Neural cell (in vitro differentiated cells): ENCODE results near the gene POLRMT. TPM values are rescaled to one million over a fixed set of nuclear protein-coding genes. Genes with fewer than 3 reads are reported as not detected.

Experiments used
- H2AFZ ChIP-seq: fragments of 200-600, 300-800 bp; sonication (generic), shearing (Covaris generic); 2 replicates; pipeline ENCODE4 v1.6.0; 2014; ENCODE audit warnings: low read depth, mild to moderate bottlenecking, antibody characterized with exemption, low read length, moderate library complexity
- H3F3A ChIP-seq: fragments of 200-600 bp; shearing (Covaris generic); 2 replicates; pipeline ENCODE4 v1.6.1; 2016; ENCODE audit warnings: mild to moderate bottlenecking, moderate library complexity, mixed read lengths, antibody characterized with exemption, low read length; ENCODE audit not compliant: insufficient read depth, poor library complexity, severe bottlenecking
- H3K27ac ChIP-seq: fragments of 200-600, 300-800 bp; sonication (generic), shearing (Covaris generic); 2 replicates; pipeline ENCODE4 v1.5.1; 2014; ENCODE audit warnings: mild to moderate bottlenecking, low read length, moderate library complexity
- H3K27me3 ChIP-seq: fragments of 300-800, 200-600 bp; sonication (generic), shearing (Covaris generic); 2 replicates; pipeline ENCODE4 v1.6.0; 2014; ENCODE audit warnings: mild to moderate bottlenecking, low read depth, low read length, moderate library complexity; ENCODE audit not compliant: insufficient read depth
- H3K36me3 ChIP-seq: fragments of 300-800, 200-600 bp; sonication (generic), shearing (Covaris generic); 2 replicates; pipeline ENCODE4 v1.5.1; 2014; ENCODE audit warnings: mild to moderate bottlenecking, antibody characterized with exemption, low read length, moderate library complexity; ENCODE audit not compliant: insufficient read depth
- H3K4me2 ChIP-seq: fragments of 300-800, 200-600 bp; sonication (generic), shearing (Covaris generic); 2 replicates; pipeline ENCODE4 v1.6.0; 2014; ENCODE audit warnings: mild to moderate bottlenecking, low read length
- H3K4me3 ChIP-seq: fragments of 300-800, 200-600 bp; sonication (generic), shearing (Covaris generic); 2 replicates; pipeline ENCODE4 v1.5.1; 2014; ENCODE audit warnings: mild to moderate bottlenecking, low read length, moderate library complexity
- H3K79me2 ChIP-seq: fragments of 200-600 bp; shearing (Covaris generic); replicated peaks from 2 replicates; pipeline ENCODE4 v1.6.0; 2014; ENCODE audit warnings: mild to moderate bottlenecking, low read length, moderate library complexity; ENCODE audit not compliant: insufficient read depth
- H3K9ac ChIP-seq: fragments of 300-800, 200-600 bp; sonication (generic), shearing (Covaris generic); 2 replicates; pipeline ENCODE4 v1.6.1; 2016; ENCODE audit warnings: mild to moderate bottlenecking, low read length, mixed read lengths
- H3K9me2 ChIP-seq: fragments of 200-600 bp; shearing (Covaris generic); 2 replicates; pipeline ENCODE4 v1.6.1; 2016; ENCODE audit warnings: mild to moderate bottlenecking, low read length, mixed read lengths; ENCODE audit not compliant: insufficient read depth
- H3K9me3 ChIP-seq: fragments of 200-600, 300-800 bp; sonication (generic), shearing (Covaris generic); 2 replicates; pipeline ENCODE4 v1.6.1; 2016; ENCODE audit warnings: mild to moderate bottlenecking, mixed run types, low read length, moderate library complexity, mixed read lengths
- H4K20me1 ChIP-seq: fragments of 200-600 bp; shearing (Covaris generic); 2 replicates; pipeline ENCODE4 v1.6.1; 2016; ENCODE audit warnings: mild to moderate bottlenecking, mixed run types; ENCODE audit not compliant: insufficient read depth
- EP300 ChIP-seq: fragments of 450-650 bp; conservative IDR thresholded peaks from 2 replicates; pipeline ENCODE4 v1.6.1; 2014; ENCODE audit warnings: antibody characterized with exemption, mild to moderate bottlenecking, moderate library complexity; ENCODE audit not compliant: poor library complexity, severe bottlenecking
- EZH2 ChIP-seq: fragments of 200-600, 300-800 bp; shearing (Covaris generic), sonication (generic); IDR thresholded peaks from 2 replicates; pipeline ENCODE4 v1.6.1; 2014; ENCODE audit warnings: antibody characterized with exemption, low read length, borderline replicate concordance, mild to moderate bottlenecking; ENCODE audit not compliant: insufficient read depth, poor library complexity, severe bottlenecking
- MXI1 ChIP-seq: fragments of 450-650 bp; conservative IDR thresholded peaks from 2 replicates; pipeline ENCODE4 v1.6.1; 2014; ENCODE audit warnings: antibody characterized with exemption, mild to moderate bottlenecking; ENCODE audit not compliant: poor library complexity, severe bottlenecking
- POLR2AphosphoS5 ChIP-seq: IDR thresholded peaks from 2 replicates; pipeline ENCODE4 v1.6.1; 2012
- RAD21 ChIP-seq: fragments of 450-650 bp; conservative IDR thresholded peaks from 2 replicates; pipeline ENCODE4 v1.6.1; 2014; ENCODE audit warnings: antibody characterized with exemption, mild to moderate bottlenecking, moderate library complexity
- SMC3 ChIP-seq: fragments of 450-650 bp; conservative IDR thresholded peaks from 2 replicates; pipeline ENCODE4 v1.6.1; 2014; ENCODE audit warnings: antibody characterized with exemption, mild to moderate bottlenecking, moderate library complexity; ENCODE audit not compliant: poor library complexity
- TAF1 ChIP-seq: IDR thresholded peaks from 2 replicates; pipeline ENCODE4 v1.6.1; 2012; ENCODE audit warnings: low read depth
- polyA plus RNA-seq: library from polyadenylated mRNA; depleted of rRNA; stranded (reverse); fragments of >200 nt; gene quantifications from 2 replicates; pipeline ENCODE4 v1.2.3, GENCODE V29; 2014
- TF ChIP-seq, protein P1 (sequence below): IDR thresholded peaks from 2 replicates; pipeline ENCODE4 v1.6.1; 2012; ENCODE audit warnings: borderline replicate concordance
- TF ChIP-seq, protein P2 (sequence below): fragments of 450-650 bp; IDR thresholded peaks from 2 replicates; pipeline ENCODE4 v1.5.1; 2014; ENCODE audit warnings: antibody characterized with exemption, mild to moderate bottlenecking, moderate library complexity; ENCODE audit not compliant: poor library complexity, severe bottlenecking

The POLRMT gene
- polyA plus RNA-seq, 1 donor from 2014 or later = 28.3 TPM

DNA sequence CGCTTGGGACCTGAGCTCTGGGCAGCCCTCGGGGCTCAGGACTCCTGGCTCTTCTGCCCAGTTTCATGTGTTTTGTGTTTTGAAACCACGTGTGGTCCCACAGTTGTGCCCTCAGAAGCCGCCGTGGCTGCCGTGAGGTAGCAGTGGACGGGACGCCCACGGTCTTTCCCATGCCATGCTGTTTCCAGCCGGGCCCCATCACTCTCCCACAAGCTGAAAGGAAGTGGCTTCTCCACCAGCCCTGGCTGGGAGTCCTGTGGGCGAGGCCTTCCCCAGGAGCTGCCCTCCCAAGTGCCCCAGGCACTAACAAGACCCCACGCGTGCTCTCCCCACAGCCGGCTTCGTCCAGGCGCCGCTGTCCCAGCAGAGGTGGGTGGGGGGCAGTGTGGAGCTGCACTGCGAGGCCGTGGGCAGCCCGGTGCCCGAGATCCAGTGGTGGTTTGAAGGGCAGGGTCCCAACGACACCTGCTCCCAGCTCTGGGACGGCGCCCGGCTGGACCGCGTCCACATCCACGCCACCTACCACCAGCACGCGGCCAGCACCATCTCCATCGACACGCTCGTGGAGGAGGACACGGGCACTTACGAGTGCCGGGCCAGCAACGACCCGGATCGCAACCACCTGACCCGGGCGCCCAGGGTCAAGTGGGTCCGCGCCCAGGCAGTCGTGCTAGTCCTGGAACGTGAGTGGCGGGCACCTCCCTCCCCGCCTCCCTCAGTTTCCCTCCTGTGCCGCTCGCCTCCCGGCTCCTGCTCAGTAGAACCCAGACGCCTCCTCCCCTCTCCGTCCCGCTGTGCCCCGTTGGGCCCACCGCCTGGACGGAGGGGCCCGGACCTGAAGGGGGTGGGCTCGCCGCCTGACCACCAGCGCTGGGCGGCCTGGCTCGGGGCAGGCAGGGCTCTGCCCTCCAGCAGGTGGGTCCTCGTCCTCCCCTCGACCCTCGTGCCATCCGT, 55.6 kb downstream of the POLRMT start:
- Histone ChIP-seq H3K4me2 (no peak overlapping the region), H3K9me2 (no peaks in the 10 kb centered on the region), H3K9me3 (no peaks in the 10 kb centered on the region), H3K27ac (no peak overlapping the region), H2AFZ (no peak overlapping the region), H3K27me3 (no peaks in the 10 kb centered on the region), H3K36me3 (peaks cover 6% of the 10 kb centered on the region), H3K9ac (no peak overlapping the region), H3F3A (no peaks in the 10 kb centered on the region), H4K20me1 (peaks cover 4% of the 10 kb centered on the region), H3K4me3 (no peak overlapping the region), H3K79me2 (peaks cover 49% of the 10 kb centered on the region)
- TF ChIP-seq POLR2AphosphoS5 (no peak), TAF1 (no peak), RAD21 (no peak), EP300 (no peak), MXI1 (no peak), SMC3 (no peak), EZH2 (no peak)
- TF ChIP-seq, protein P1, sequence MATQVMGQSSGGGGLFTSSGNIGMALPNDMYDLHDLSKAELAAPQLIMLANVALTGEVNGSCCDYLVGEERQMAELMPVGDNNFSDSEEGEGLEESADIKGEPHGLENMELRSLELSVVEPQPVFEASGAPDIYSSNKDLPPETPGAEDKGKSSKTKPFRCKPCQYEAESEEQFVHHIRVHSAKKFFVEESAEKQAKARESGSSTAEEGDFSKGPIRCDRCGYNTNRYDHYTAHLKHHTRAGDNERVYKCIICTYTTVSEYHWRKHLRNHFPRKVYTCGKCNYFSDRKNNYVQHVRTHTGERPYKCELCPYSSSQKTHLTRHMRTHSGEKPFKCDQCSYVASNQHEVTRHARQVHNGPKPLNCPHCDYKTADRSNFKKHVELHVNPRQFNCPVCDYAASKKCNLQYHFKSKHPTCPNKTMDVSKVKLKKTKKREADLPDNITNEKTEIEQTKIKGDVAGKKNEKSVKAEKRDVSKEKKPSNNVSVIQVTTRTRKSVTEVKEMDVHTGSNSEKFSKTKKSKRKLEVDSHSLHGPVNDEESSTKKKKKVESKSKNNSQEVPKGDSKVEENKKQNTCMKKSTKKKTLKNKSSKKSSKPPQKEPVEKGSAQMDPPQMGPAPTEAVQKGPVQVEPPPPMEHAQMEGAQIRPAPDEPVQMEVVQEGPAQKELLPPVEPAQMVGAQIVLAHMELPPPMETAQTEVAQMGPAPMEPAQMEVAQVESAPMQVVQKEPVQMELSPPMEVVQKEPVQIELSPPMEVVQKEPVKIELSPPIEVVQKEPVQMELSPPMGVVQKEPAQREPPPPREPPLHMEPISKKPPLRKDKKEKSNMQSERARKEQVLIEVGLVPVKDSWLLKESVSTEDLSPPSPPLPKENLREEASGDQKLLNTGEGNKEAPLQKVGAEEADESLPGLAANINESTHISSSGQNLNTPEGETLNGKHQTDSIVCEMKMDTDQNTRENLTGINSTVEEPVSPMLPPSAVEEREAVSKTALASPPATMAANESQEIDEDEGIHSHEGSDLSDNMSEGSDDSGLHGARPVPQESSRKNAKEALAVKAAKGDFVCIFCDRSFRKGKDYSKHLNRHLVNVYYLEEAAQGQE = no peak
- TF ChIP-seq, protein P2, sequence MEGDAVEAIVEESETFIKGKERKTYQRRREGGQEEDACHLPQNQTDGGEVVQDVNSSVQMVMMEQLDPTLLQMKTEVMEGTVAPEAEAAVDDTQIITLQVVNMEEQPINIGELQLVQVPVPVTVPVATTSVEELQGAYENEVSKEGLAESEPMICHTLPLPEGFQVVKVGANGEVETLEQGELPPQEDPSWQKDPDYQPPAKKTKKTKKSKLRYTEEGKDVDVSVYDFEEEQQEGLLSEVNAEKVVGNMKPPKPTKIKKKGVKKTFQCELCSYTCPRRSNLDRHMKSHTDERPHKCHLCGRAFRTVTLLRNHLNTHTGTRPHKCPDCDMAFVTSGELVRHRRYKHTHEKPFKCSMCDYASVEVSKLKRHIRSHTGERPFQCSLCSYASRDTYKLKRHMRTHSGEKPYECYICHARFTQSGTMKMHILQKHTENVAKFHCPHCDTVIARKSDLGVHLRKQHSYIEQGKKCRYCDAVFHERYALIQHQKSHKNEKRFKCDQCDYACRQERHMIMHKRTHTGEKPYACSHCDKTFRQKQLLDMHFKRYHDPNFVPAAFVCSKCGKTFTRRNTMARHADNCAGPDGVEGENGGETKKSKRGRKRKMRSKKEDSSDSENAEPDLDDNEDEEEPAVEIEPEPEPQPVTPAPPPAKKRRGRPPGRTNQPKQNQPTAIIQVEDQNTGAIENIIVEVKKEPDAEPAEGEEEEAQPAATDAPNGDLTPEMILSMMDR = no peak

DNA sequence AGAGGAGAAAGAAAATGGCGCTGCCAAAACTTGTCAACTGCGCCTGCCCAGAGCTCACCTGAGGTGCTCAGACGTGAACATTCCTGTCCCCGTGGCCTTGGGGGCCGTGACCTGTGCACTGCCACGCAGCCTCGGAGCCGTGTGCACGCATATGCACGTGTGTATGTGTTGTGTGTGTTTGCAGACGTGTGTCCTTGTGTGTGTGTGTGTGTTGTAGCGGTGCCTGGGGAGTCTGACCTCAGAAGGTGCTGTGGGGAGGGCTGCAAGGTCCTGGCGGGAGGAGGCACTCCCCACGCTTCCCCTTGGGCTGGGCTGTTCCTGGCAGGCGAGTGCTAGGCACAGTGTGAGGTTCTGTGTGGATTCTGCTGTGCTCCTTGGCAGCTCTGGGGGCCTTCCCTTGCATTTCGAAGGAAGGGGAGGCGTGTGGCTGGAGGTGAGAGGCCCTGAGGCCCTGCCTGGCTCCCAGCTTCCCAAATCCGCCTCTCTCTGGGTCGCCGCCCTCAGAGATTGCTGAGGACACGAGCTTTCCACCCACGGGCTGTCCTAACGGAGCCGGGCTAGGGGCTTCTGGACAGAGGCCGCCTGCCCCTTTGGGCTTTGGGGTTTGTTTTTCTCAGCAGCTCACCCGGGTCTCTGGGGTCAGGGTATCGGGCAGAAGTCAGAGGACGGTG, 56.4 kb downstream of the POLRMT start:
- H2AFZ ChIP-seq = no peak overlapping the region
- no peak overlapping the region for H3K4me3 ChIP-seq
- H3K9me2 ChIP-seq = no peaks in the 10 kb centered on the region
- no peak overlapping the region for H3K4me2 ChIP-seq
- H3K27ac ChIP-seq = no peak overlapping the region
- peaks cover 5% of the 10 kb centered on the region for H3K36me3 ChIP-seq
- TF ChIP-seq TAF1 (no peak), EP300 (no peak), POLR2AphosphoS5 (no peak), MXI1 (no peak), EZH2 (no peak), SMC3 (no peak)
- TF ChIP-seq, protein P1 = no peak
- TF ChIP-seq, protein P2 = no peak
- no peak overlapping the region for H3K9ac ChIP-seq
- H4K20me1 ChIP-seq = peaks cover 4% of the 10 kb centered on the region
- H3K9me3 ChIP-seq = no peaks in the 10 kb centered on the region
- H3K27me3 ChIP-seq = no peaks in the 10 kb centered on the region
- H3K79me2 ChIP-seq = peaks cover 51% of the 10 kb centered on the region
- H3F3A ChIP-seq = no peaks in the 10 kb centered on the region
